Keratinocyte (primary cell): ENCODE results near the gene CCT8L2. TPM values are rescaled to one million over a fixed set of nuclear protein-coding genes. Genes with fewer than 3 reads are reported as not detected.
"Not testable (repeated sequence)": the region's sequence is repeated elsewhere in the genome, so short reads cannot be mapped to it uniquely, and the experiment has no call there.

Experiments used
- DNase-seq: peaks from one replicate; pipeline ENCODE4 v3.0.0-alpha.2; 2011; ENCODE audit warnings: low read depth, missing footprints, low spot score
- FAIRE-seq: peaks from 2 replicates; lab custom pipeline; 2011; peaks lifted over from hg19 to GRCh38; lab: Jason Lieb, UNC
- H2AFZ ChIP-seq: 2 replicates; pipeline ENCODE4 v1.6.0; 2012; ENCODE audit warnings: low read length, control low read depth, inconsistent platforms; ENCODE audit not compliant: control insufficient read depth
- H3K27ac ChIP-seq: 2 replicates; pipeline ENCODE4 v1.5.1; 2011; ENCODE audit warnings: low read length; ENCODE audit not compliant: control insufficient read depth, insufficient read depth
- H3K27me3 ChIP-seq: 3 replicates; pipeline ENCODE4 v1.6.0; 2011; ENCODE audit warnings: low read length; ENCODE audit not compliant: control insufficient read depth, insufficient read depth; ENCODE audit errors: extremely low read depth
- H3K36me3 ChIP-seq, 2 experiments: 2 replicates in 1 of 2; 3 replicates in 1 of 2; pipeline ENCODE4 v1.5.1; 2011; ENCODE audit warnings: low read length in 2 of 2, mild to moderate bottlenecking in 1 of 2; ENCODE audit not compliant: control insufficient read depth in 2 of 2, insufficient read depth in 2 of 2; ENCODE audit errors: extremely low read depth in 1 of 2
- H3K4me1 ChIP-seq: 3 replicates; pipeline ENCODE4 v1.5.1; 2011; ENCODE audit warnings: low read length; ENCODE audit not compliant: control insufficient read depth, insufficient read depth; ENCODE audit errors: extremely low read depth
- H3K4me2 ChIP-seq: 3 replicates; pipeline ENCODE4 v1.6.0; 2011; ENCODE audit warnings: low read depth, low read length; ENCODE audit not compliant: control insufficient read depth, insufficient read depth; ENCODE audit errors: extremely low read depth
- H3K4me3 ChIP-seq, 3 experiments: fragments of 200-600 bp in 1 of 3; sonication (generic) in 1 of 3; 2 replicates in 2 of 3; 3 replicates in 1 of 3; pipeline ENCODE4 v1.5.1; 2011 to 2016; ENCODE audit warnings: low read length in 3 of 3, mild to moderate bottlenecking in 3 of 3, control low read depth in 2 of 3, inconsistent platforms in 1 of 3, low read depth in 1 of 3, mixed read lengths in 1 of 3, mixed run types in 1 of 3, moderate library complexity in 1 of 3; ENCODE audit not compliant: control insufficient read depth in 2 of 3, insufficient read depth in 2 of 3; ENCODE audit errors: extremely low read depth in 1 of 3
- H3K79me2 ChIP-seq: 2 replicates; pipeline ENCODE4 v1.6.0; 2012; ENCODE audit warnings: low read length; ENCODE audit not compliant: control insufficient read depth, insufficient read depth
- H3K9ac ChIP-seq: 3 replicates; pipeline ENCODE4 v1.6.0; 2011; ENCODE audit warnings: low read length; ENCODE audit not compliant: control insufficient read depth, insufficient read depth; ENCODE audit errors: extremely low read depth
- H3K9me1 ChIP-seq: 3 replicates; pipeline ENCODE4 v1.6.0; 2011; ENCODE audit warnings: low read length; ENCODE audit not compliant: control insufficient read depth, insufficient read depth; ENCODE audit errors: extremely low read depth
- H3K9me3 ChIP-seq: 2 replicates; pipeline ENCODE4 v1.5.1; 2012; ENCODE audit warnings: low read depth, low read length; ENCODE audit not compliant: control insufficient read depth
- H4K20me1 ChIP-seq: 3 replicates; pipeline ENCODE4 v1.6.0; 2011; ENCODE audit warnings: low read length; ENCODE audit not compliant: control insufficient read depth, insufficient read depth; ENCODE audit errors: extremely low read depth
- CTCF ChIP-seq, 3 experiments: IDR thresholded peaks in 1 of 3; conservative IDR thresholded peaks in 1 of 3; optimal IDR thresholded peaks in 1 of 3; 2 replicates in 2 of 3; 3 replicates in 1 of 3; pipeline versions ENCODE3 to v1.5.1; 2011; ENCODE audit warnings: low read length in 3 of 3, mild to moderate bottlenecking in 3 of 3, moderate library complexity in 2 of 3, control low read depth in 1 of 3, inconsistent platforms in 1 of 3; ENCODE audit not compliant: insufficient read depth in 2 of 3; ENCODE audit errors: extremely low read depth in 1 of 3
- EZH2 ChIP-seq: IDR thresholded peaks from one replicate; pipeline ENCODE4 v1.6.1; 2012; ENCODE audit warnings: inconsistent platforms, mild to moderate bottlenecking, low read length, moderate library complexity
- dilution Hi-C: fragments of 300-500 bp; cut with MboI; formaldehyde crosslinking; loops from one replicate; pipeline ENCODE4 v1.7.0; 2020; ENCODE audit warnings: low sequenced_read_pairs; ENCODE audit not compliant: extremely low pct_ligation_motif_present
- polyA plus RNA-seq, 5 experiments: library from polyadenylated mRNA; depleted of rRNA in 3 of 5; stranded (reverse) in 3 of 5; stranded (forward) in 1 of 5; unstranded in 1 of 5; fragments of >200 nt; gene quantifications; 1 replicate in 1 of 5; 2 replicates in 3 of 5; 3 replicates in 1 of 5; pipeline versions ENCODE4 v1.2.1 to v1.2.3, GENCODE V29; 2011 to 2012; ENCODE audit warnings: missing spikeins in 2 of 5, low read depth in 1 of 5, low replicate concordance in 1 of 5

Gene CCT8L2
- polyA plus RNA-seq, 1 donor (not counting 4 experiments of a cell fraction or from before 2014, with no cell fraction given) = not detected

- TF ChIP-seq CTCF (optimal IDR thresholded peaks at IDR 0.05 in 1 of 3, IDR thresholded peaks at IDR 0.05 in 1 of 3, conservative IDR thresholded peaks at IDR 0.05 in 1 of 3; ENCODE audit: extremely low read depth in 1 of 3, insufficient read depth in 2 of 3, low read length in 3 of 3) (no peak), EZH2 (no peak)
- Histone ChIP-seq H3K9me1 (no peaks in the 10 kb centered on the region), H4K20me1 (no peaks in the 10 kb centered on the region), H3K9ac (peak overlapping the region; percentile 63), H3K4me3 (peak overlapping the region; percentile 45 to 58 (median 46)), H3K4me1 (no peaks in the 10 kb centered on the region), H2AFZ (no peak overlapping the region), H3K27me3 (no peaks in the 10 kb centered on the region), H3K79me2 (peaks cover 29% of the 10 kb centered on the region), H3K36me3 (no peaks in the 10 kb centered on the region), H3K9me3 (no peaks in the 10 kb centered on the region), H3K27ac (no peak overlapping the region), H3K4me2 (no peak overlapping the region)
- dilution Hi-C loops = no loop called here
- FAIRE-seq (no peak), DNase-seq (no peak)
Measured at GRCh38 chr22:16601437-16602223, 9.0 kb upstream of the CCT8L2 start.

GRCh38 chr22:16600644-16601436, 8.2 kb upstream of the CCT8L2 start:
- H3K9me1 ChIP-seq, H3K4me1 ChIP-seq, H3K27me3 ChIP-seq, H3K36me3 ChIP-seq, DNase-seq, H4K20me1 ChIP-seq, H3K9me3 ChIP-seq, H3K27ac ChIP-seq, dilution Hi-C loops: not testable (repeated sequence)
- Histone ChIP-seq H3K9ac (peak overlapping the region; percentile 22), H2AFZ (peak overlapping the region; percentile 78), H3K79me2 (peaks cover 23% of the 10 kb centered on the region), H3K4me2 (peak overlapping the region; percentile 67), H3K4me3 (peak overlapping the region; percentile 23 to 32 (median 26))
- peak; percentile 57 for FAIRE-seq

- peak; percentile 66 for FAIRE-seq
- H3K4me3 ChIP-seq, H3K9ac ChIP-seq, H3K36me3 ChIP-seq, dilution Hi-C loops, H2AFZ ChIP-seq, H3K9me3 ChIP-seq, H3K27ac ChIP-seq, H3K4me1 ChIP-seq, H4K20me1 ChIP-seq, DNase-seq, H3K9me1 ChIP-seq, H3K27me3 ChIP-seq, H3K4me2 ChIP-seq: not testable (repeated sequence)
- H3K79me2 ChIP-seq = peaks cover 14% of the 10 kb centered on the region
Measured at GRCh38 chr22:16599648-16600047, 7.0 kb upstream of the CCT8L2 start.

- H3K9me1 ChIP-seq, H3K9ac ChIP-seq, H3K36me3 ChIP-seq, H3K4me1 ChIP-seq, DNase-seq, H3K4me3 ChIP-seq, H3K27ac ChIP-seq, H3K9me3 ChIP-seq, FAIRE-seq, H3K4me2 ChIP-seq, H3K79me2 ChIP-seq, H4K20me1 ChIP-seq, dilution Hi-C loops, H2AFZ ChIP-seq, H3K27me3 ChIP-seq: not testable (repeated sequence)
Measured at GRCh38 chr22:16595251-16595650, 2.6 kb upstream of the CCT8L2 start.
